Bronchial epithelial cell (primary cell): Measurements from ENCODE around the gene ITPK1. TPM values are rescaled to one million over a fixed set of nuclear protein-coding genes. Genes with fewer than 3 reads are reported as not detected.

Experiments
- DNase-seq: peaks from one replicate; pipeline ENCODE4 v3.0.0-alpha.2; 2010; ENCODE audit warnings: low read depth
- FAIRE-seq: peaks from 2 replicates; lab custom pipeline; 2011; peaks lifted over from hg19 to GRCh38; lab: Jason Lieb, UNC
- H3K27me3 ChIP-seq: 2 replicates; pipeline ENCODE4 v1.5.1; 2011; ENCODE audit warnings: low read length; ENCODE audit not compliant: control insufficient read depth, insufficient read depth
- H3K36me3 ChIP-seq: 2 replicates; pipeline ENCODE4 v1.5.1; 2011; ENCODE audit warnings: low read length; ENCODE audit not compliant: control insufficient read depth, insufficient read depth
- H3K4me3 ChIP-seq: 2 replicates; pipeline ENCODE4 v1.5.1; 2011; ENCODE audit warnings: mild to moderate bottlenecking, low read depth, low read length, control low read depth
- CTCF ChIP-seq: IDR thresholded peaks from 2 replicates; pipeline ENCODE4 v1.5.1; 2011; ENCODE audit warnings: mild to moderate bottlenecking, moderate library complexity, low read length, control low read depth, inconsistent platforms; ENCODE audit not compliant: insufficient read depth, severe bottlenecking
- total RNA-seq: library from RNA; depleted of rRNA; stranded (reverse); fragments of >200 nt; gene quantifications from 2 replicates; pipeline ENCODE4 v1.2.1, GENCODE V29; 2014

Gene ITPK1
- total RNA-seq, 1 donor from 2014 or later: 39.8 TPM

- Histone ChIP-seq H3K4me3 (no peak overlapping the region), H3K27me3 (no peaks in the 10 kb centered on the region), H3K36me3 (peaks cover 3% of the 10 kb centered on the region)
- TF ChIP-seq CTCF: no peak
- DNase-seq: no peak
- FAIRE-seq: no peak
Observed at GRCh38 chr14:93003945-93004698, 111.6 kb downstream of the ITPK1 start.

GRCh38 chr14:93002851-93003298 is 112.8 kb downstream of the ITPK1 start:
- Histone ChIP-seq H3K4me3 (no peak overlapping the region), H3K27me3 (no peaks in the 10 kb centered on the region), H3K36me3 (peaks cover 3% of the 10 kb centered on the region)
- no peak for TF ChIP-seq CTCF
- no peak for FAIRE-seq
- no peak for DNase-seq

GRCh38 chr14:93002049-93002448 is 113.7 kb downstream of the ITPK1 start:
- FAIRE-seq (no peak), DNase-seq (no peak)
- no peak for TF ChIP-seq CTCF
- H3K27me3 ChIP-seq: no peaks in the 10 kb centered on the region
- no peak overlapping the region for H3K4me3 ChIP-seq
- H3K36me3 ChIP-seq: peaks cover 3% of the 10 kb centered on the region

- no peak for TF ChIP-seq CTCF
- Histone ChIP-seq H3K27me3 (no peaks in the 10 kb centered on the region), H3K4me3 (no peak overlapping the region), H3K36me3 (peaks cover 3% of the 10 kb centered on the region)
- no peak for DNase-seq
- FAIRE-seq: no peak
Observed at GRCh38 chr14:92998946-92999345, 116.8 kb downstream of the ITPK1 start.

- TF ChIP-seq CTCF: no peak
Observed at GRCh38 chr14:92997343-92998061, 118.2 kb downstream of the ITPK1 start.

More at GRCh38 chr14:92997343-92998061, 118.2 kb downstream of the ITPK1 start:
- FAIRE-seq: no peak
- Histone ChIP-seq H3K4me3 (no peak overlapping the region), H3K36me3 (peaks cover 9% of the 10 kb centered on the region), H3K27me3 (no peaks in the 10 kb centered on the region)
- DNase-seq: no peak
